ENCODE measurements around the gene VAMP7.

Gene VAMP7

GRCh38 chrX:155874571-155875244 lies 6.4 kb upstream of the VAMP7 start:
- Histone ChIP-seq H3K36me3 (ENCODE audit: control insufficient read depth, low read length) (no peaks in the 10 kb centered on the region), H3K4me2 (ENCODE audit: low read length) (no peak overlapping the region), H3K9me2 (replicated peaks; ENCODE audit: control insufficient read depth, low read length) (no peaks in the 10 kb centered on the region), H3K4me3 (ENCODE audit: low read length) (no peak overlapping the region), H3F3A (ENCODE audit: control insufficient read depth, insufficient read depth) (no peaks in the 10 kb centered on the region), H4K20me1 (ENCODE audit: control insufficient read depth, insufficient read depth, low read depth, low read length) (no peaks in the 10 kb centered on the region), H3K79me2 (ENCODE audit: control insufficient read depth, low read length) (no peaks in the 10 kb centered on the region), H3K27ac (ENCODE audit: low read depth, low read length) (no peak overlapping the region), H3K27me3 (ENCODE audit: control insufficient read depth, low read length) (no peaks in the 10 kb centered on the region), H3K4me1 (ENCODE audit: control insufficient read depth, low read length) (peaks cover 42% of the 10 kb centered on the region), H3K9me3 (ENCODE audit: control insufficient read depth, insufficient read depth, low read length) (no peaks in the 10 kb centered on the region)
- no peak for TF ChIP-seq EZH2phosphoT487 (IDR thresholded peaks at IDR 0.05; ENCODE audit: borderline replicate concordance, low read length)
- TF ChIP-seq, protein P1, sequence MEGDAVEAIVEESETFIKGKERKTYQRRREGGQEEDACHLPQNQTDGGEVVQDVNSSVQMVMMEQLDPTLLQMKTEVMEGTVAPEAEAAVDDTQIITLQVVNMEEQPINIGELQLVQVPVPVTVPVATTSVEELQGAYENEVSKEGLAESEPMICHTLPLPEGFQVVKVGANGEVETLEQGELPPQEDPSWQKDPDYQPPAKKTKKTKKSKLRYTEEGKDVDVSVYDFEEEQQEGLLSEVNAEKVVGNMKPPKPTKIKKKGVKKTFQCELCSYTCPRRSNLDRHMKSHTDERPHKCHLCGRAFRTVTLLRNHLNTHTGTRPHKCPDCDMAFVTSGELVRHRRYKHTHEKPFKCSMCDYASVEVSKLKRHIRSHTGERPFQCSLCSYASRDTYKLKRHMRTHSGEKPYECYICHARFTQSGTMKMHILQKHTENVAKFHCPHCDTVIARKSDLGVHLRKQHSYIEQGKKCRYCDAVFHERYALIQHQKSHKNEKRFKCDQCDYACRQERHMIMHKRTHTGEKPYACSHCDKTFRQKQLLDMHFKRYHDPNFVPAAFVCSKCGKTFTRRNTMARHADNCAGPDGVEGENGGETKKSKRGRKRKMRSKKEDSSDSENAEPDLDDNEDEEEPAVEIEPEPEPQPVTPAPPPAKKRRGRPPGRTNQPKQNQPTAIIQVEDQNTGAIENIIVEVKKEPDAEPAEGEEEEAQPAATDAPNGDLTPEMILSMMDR (IDR thresholded peaks at IDR 0.05; ENCODE audit: low read depth, low read length, poor library complexity, severe bottlenecking) = no peak

- Histone ChIP-seq H4K20me1 (ENCODE audit: control insufficient read depth, insufficient read depth, low read depth, low read length) (no peaks in the 10 kb centered on the region), H3F3A (ENCODE audit: control insufficient read depth, insufficient read depth) (no peaks in the 10 kb centered on the region), H3K4me2 (ENCODE audit: low read length) (peak overlapping the region; percentile 55), H3K27ac (ENCODE audit: low read depth, low read length) (peak overlapping the region; percentile 67), H3K27me3 (ENCODE audit: control insufficient read depth, low read length) (no peaks in the 10 kb centered on the region), H3K36me3 (ENCODE audit: control insufficient read depth, low read length) (no peaks in the 10 kb centered on the region), H3K4me1 (ENCODE audit: control insufficient read depth, low read length) (peaks cover 41% of the 10 kb centered on the region), H3K9me3 (ENCODE audit: control insufficient read depth, insufficient read depth, low read length) (no peaks in the 10 kb centered on the region), H3K9me2 (replicated peaks; ENCODE audit: control insufficient read depth, low read length) (no peaks in the 10 kb centered on the region), H3K79me2 (ENCODE audit: control insufficient read depth, low read length) (peaks cover 6% of the 10 kb centered on the region), H3K4me3 (ENCODE audit: low read length) (peak overlapping the region; percentile 38)
- TF ChIP-seq EZH2phosphoT487 (IDR thresholded peaks at IDR 0.05; ENCODE audit: borderline replicate concordance, low read length) = no peak
- TF ChIP-seq, protein P1 (IDR thresholded peaks at IDR 0.05; ENCODE audit: low read depth, low read length, poor library complexity, severe bottlenecking) = no peak
These were observed 4.4 kb upstream of the VAMP7 start for GRCh38 chrX:155876704-155877103.

DNA sequence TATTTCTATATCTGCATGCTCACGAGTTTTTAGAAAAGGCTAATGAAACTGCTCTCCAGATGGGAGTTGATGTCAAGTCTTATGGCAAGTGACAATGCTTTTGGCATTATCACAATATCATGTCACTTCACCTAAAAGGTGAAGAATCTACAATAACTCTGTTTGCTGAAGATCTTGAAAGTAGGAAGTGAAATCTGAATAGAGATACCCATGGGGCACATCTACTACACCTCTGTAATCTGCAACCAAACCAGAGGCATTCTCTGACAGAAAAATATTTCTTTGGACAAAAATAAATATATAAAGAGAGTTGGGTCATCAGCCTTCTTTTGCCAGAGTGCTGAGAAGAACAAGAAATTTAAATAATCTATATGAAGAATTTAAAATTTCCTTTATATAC lies 3.9 kb upstream of the VAMP7 start:
- Histone ChIP-seq H3K36me3 (ENCODE audit: control insufficient read depth, low read length) (no peaks in the 10 kb centered on the region), H3K4me3 (ENCODE audit: low read length) (peak overlapping the region; percentile 38), H3K4me1 (ENCODE audit: control insufficient read depth, low read length) (peaks cover 41% of the 10 kb centered on the region), H3K9me3 (ENCODE audit: control insufficient read depth, insufficient read depth, low read length) (no peaks in the 10 kb centered on the region), H3K27me3 (ENCODE audit: control insufficient read depth, low read length) (no peaks in the 10 kb centered on the region), H3K27ac (ENCODE audit: low read depth, low read length) (peak overlapping the region; percentile 67), H4K20me1 (ENCODE audit: control insufficient read depth, insufficient read depth, low read depth, low read length) (no peaks in the 10 kb centered on the region), H3K79me2 (ENCODE audit: control insufficient read depth, low read length) (peaks cover 12% of the 10 kb centered on the region), H3K9me2 (replicated peaks; ENCODE audit: control insufficient read depth, low read length) (no peaks in the 10 kb centered on the region), H3F3A (ENCODE audit: control insufficient read depth, insufficient read depth) (no peaks in the 10 kb centered on the region), H3K4me2 (ENCODE audit: low read length) (peak overlapping the region; percentile 55)
- no peak for TF ChIP-seq EZH2phosphoT487 (IDR thresholded peaks at IDR 0.05; ENCODE audit: borderline replicate concordance, low read length)
- TF ChIP-seq, protein P1 (IDR thresholded peaks at IDR 0.05; ENCODE audit: low read depth, low read length, poor library complexity, severe bottlenecking) = no peak

All from DOHH2 (cell line).